Transverse colon (tissue), 4 donors: Measurements from ENCODE around the gene LBR. TPM values are rescaled to one million over a fixed set of nuclear protein-coding genes. Genes with fewer than 3 reads are reported as not detected.

ENCODE experiments used
- DNase-seq: peaks from one replicate; pipeline ENCODE4 v3.0.0-alpha.2; 2019
- H3K27ac ChIP-seq, 4 donors: fragments of 200-600 bp; sonication (generic); 2 replicates each; pipeline ENCODE4 v1.5.1; 2016 to 2018; ENCODE audit warnings: inconsistent platforms in 4 of 4
- H3K27me3 ChIP-seq: fragments of 200-600 bp; sonication (generic); 2 replicates; pipeline ENCODE4 v1.5.1; 2017; ENCODE audit warnings: inconsistent platforms
- H3K36me3 ChIP-seq, 4 donors: fragments of 200-600 bp; sonication (generic); 2 replicates each; pipeline ENCODE4 v1.5.1; 2017 to 2019; ENCODE audit warnings: inconsistent platforms in 4 of 4
- H3K4me1 ChIP-seq, 4 donors: fragments of 200-600 bp; sonication (generic); 2 replicates each; pipeline ENCODE4 v1.5.1; 2017 to 2020; ENCODE audit warnings: inconsistent platforms in 4 of 4
- H3K4me3 ChIP-seq, 4 donors: fragments of 200-600 bp; sonication (generic); 1 replicate in 1 of 4; 2 replicates in 3 of 4; pipeline versions ENCODE4 v1.5.1 to v1.6.1; 2017 to 2019; ENCODE audit warnings: inconsistent platforms in 4 of 4
- H3K9me3 ChIP-seq, 2 donors: fragments of 200-600 bp; sonication (generic); 2 replicates each; pipeline ENCODE4 v1.5.1; 2017 to 2019; ENCODE audit warnings: inconsistent platforms in 2 of 2
- CTCF ChIP-seq, 5 experiments: fragments of 200-600 bp in 3 of 5; fragments of 450-650 bp in 2 of 5; sonication (generic) in 3 of 5; IDR thresholded peaks; 1 replicate in 2 of 5; 2 replicates in 3 of 5; pipeline ENCODE4 v1.5.1; 2016 to 2017; ENCODE audit warnings: antibody characterized with exemption in 5 of 5, inconsistent platforms in 3 of 5, mild to moderate bottlenecking in 2 of 5, moderate library complexity in 1 of 5
- EP300 ChIP-seq: sonication (generic); formaldehyde crosslinking; IDR thresholded peaks from one replicate; pipeline ENCODE4 v1.6.1; 2017; ENCODE audit warnings: antibody characterized with exemption, low read depth
- POLR2A ChIP-seq: fragments of 450-650 bp; IDR thresholded peaks from one replicate; pipeline ENCODE4 v1.6.1; 2016; ENCODE audit warnings: antibody characterized with exemption, mild to moderate bottlenecking, moderate library complexity
- POLR2AphosphoS5 ChIP-seq, 3 donors: sonication (generic); formaldehyde crosslinking; IDR thresholded peaks; one replicate each; pipeline ENCODE4 v1.6.1; 2016; ENCODE audit warnings: antibody characterized with exemption in 3 of 3
- WGBS, 2 donors: methylation state at CpG; one replicate each; pipeline ENCODE4 v1.1.5; 2018; ENCODE audit warnings: low coverage in 1 of 2; 5-methylcytosine and 5-hydroxymethylcytosine counted together
- in situ Hi-C, 4 donors: fragments of 200-750 bp; cut with MboI; loops; one replicate each; pipeline versions ENCODE4 v1.15.0 to v1.15.1; 2017; ENCODE audit warnings: low sequenced_read_pairs in 3 of 4, low pct_ligation_motif_present in 1 of 4, low pct_unique_long_range_greater_than_20kb in 1 of 4
- intact Hi-C: fragments of 100-400 bp; cut with DNase I; formaldehyde crosslinking; loops from one replicate; pipeline ENCODE4 v1.15.1; 2023; ENCODE audit warnings: low total_unique reads
- total RNA-seq, 4 donors: library from RNA; depleted of rRNA; stranded (reverse); fragments of >200 nt; gene quantifications; one replicate each; pipeline ENCODE4 v1.1.0, GENCODE V29; 2016

LBR gene
- total RNA-seq, 4 donors from 2014 or later, result 48.6 to 97.9 (median 75.1) TPM

- TF ChIP-seq CTCF (IDR thresholded peaks at IDR 0.05), result no peak
- TF ChIP-seq POLR2A, result no peak
- no peak for TF ChIP-seq EP300
- TF ChIP-seq POLR2AphosphoS5 (IDR thresholded peaks at IDR 0.05), result no peak
- in situ Hi-C loops (no loop called here), intact Hi-C loops (no loop called here)
- WGBS, 2 donors, result 64% methylated on average over 2 of the region's 2 CpGs; no CpG with 5 or more reads in 1 of the 2 donors
- H3K27me3 ChIP-seq, result no peaks in the 10 kb centered on the region
- DNase-seq, result no peak
- H3K4me1 ChIP-seq, result peaks cover 9 to 43% (median 30%) of the 10 kb centered on the region in 4 donors
- H3K36me3 ChIP-seq, result no peaks in the 10 kb centered on the region
- H3K4me3 ChIP-seq, result no peak overlapping the region
- H3K9me3 ChIP-seq, result no peaks in the 10 kb centered on the region
- H3K27ac ChIP-seq, result peak overlapping the region; percentile 55 to 92 (median 73)
Observed at GRCh38 chr1:225458222-225458631, 30.4 kb upstream of the LBR start.

DNA sequence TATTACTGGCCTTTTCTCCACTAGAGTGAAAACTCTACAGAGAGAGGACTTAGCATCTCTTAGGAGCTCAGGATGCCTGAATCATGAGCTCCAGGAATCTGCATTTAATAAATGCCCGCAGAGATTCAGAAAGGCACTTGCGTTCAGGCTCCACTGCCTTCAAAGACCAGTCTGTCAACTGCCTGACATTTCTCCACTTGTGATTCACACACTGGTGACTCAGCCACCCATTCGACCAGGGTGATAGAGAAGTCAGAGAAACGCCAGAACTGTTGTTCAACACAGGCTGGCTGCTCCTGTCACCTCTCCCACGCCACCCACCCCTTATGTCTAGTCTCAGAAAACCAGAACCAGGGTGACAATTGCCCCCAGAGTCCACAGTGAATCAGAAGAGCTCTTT is 26.9 kb upstream of the LBR start:
- Histone ChIP-seq H3K9me3 (no peaks in the 10 kb centered on the region), H3K4me1 (peaks cover 0 to 22% (median 12%) of the 10 kb centered on the region in 4 donors), H3K36me3 (no peaks in the 10 kb centered on the region), H3K4me3 (no peak overlapping the region), H3K27me3 (no peaks in the 10 kb centered on the region), H3K27ac (peak overlapping the region; percentile 22 to 93 (median 90))
- peak; percentile 14 for DNase-seq
- intact Hi-C loops (no loop called here), in situ Hi-C loops (no loop called here)
- TF ChIP-seq CTCF (IDR thresholded peaks at IDR 0.05), result no peak
- TF ChIP-seq POLR2AphosphoS5 (IDR thresholded peaks at IDR 0.05), result no peak
- no peak for TF ChIP-seq EP300
- TF ChIP-seq POLR2A, result no peak
- WGBS, 2 donors, result 36 to 49% methylated on average over 2 to 5 of the region's 5 CpGs

DNA sequence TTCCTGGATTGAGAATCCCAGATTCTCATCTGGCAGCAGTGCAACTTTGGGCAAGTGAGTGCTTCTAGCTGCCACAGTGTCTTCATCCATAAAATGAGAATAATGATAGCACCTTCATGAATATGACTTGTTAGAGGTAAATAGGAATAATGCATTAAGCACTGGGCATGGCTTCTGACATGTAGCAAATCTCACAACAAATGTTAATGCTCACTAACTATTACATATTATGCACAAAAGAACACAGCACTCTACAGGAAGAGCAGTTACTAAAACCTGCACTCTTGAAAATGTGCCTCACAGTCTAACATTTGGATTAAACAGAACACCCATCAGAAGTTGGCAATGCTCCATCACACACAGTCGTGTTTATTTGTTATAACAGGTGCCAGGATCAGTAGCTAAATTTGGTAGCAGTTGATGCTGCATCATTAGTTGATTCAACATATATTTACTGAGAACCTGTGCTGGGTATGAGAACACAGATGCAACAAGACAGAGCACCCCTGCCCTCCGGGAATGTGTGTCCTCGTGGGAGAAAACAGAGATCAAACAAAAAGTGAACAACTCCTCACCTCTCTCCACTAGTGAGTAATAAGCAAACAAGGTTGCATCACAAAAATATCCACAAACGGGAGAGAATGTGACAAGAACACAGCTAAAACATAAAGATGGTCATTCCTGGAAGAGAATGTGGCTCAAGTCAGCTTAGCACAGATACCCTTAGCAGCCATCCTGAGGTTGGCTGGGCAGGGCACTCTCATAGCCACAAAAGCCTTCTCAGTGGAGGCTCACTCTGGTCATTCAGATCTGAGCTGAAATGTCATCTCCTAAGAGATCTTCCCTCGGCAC is 26.2 kb upstream of the LBR start:
- H3K27me3 ChIP-seq, result no peaks in the 10 kb centered on the region
- H3K9me3 ChIP-seq, result no peaks in the 10 kb centered on the region
- 37 to 60% methylated on average over 2 to 5 of the region's 5 CpGs for WGBS, 2 donors
- peak; percentile 7 for DNase-seq
- in situ Hi-C loops, result no loop called here
- intact Hi-C loops, result no loop called here
- H3K4me1 ChIP-seq, result peaks cover 5 to 29% (median 19%) of the 10 kb centered on the region in 4 donors
- no peaks in the 10 kb centered on the region for H3K36me3 ChIP-seq
- TF ChIP-seq EP300 (no peak), CTCF (IDR thresholded peaks at IDR 0.05) (no peak)
- peak overlapping the region; percentile 22 to 93 (median 90) for H3K27ac ChIP-seq
- no peak overlapping the region for H3K4me3 ChIP-seq

GRCh38 chr1:225451840-225452515 is 24.1 kb upstream of the LBR start:
- peaks cover 17 to 49% (median 34%) of the 10 kb centered on the region in 4 donors for H3K4me1 ChIP-seq
- peak overlapping the region; percentile 8 to 93 (median 90) for H3K27ac ChIP-seq
- intact Hi-C loops (no loop called here), in situ Hi-C loops (no loop called here)
- no peaks in the 10 kb centered on the region for H3K36me3 ChIP-seq
- H3K4me3 ChIP-seq, result no peak overlapping the region
- H3K27me3 ChIP-seq, result no peaks in the 10 kb centered on the region
- H3K9me3 ChIP-seq, result no peaks in the 10 kb centered on the region
- no peak for TF ChIP-seq POLR2AphosphoS5 (IDR thresholded peaks at IDR 0.05)
- peak; percentile 7 for DNase-seq
- WGBS, 2 donors, result 89 to 90% methylated on average over 4 to 24 of the region's 25 CpGs
